PC-9 (cell line): Measurements from ENCODE around the gene SIX4.

Source experiments
- CTCF ChIP-seq: fragments of 200-600 bp; sonication (generic); conservative IDR thresholded peaks from 2 replicates; pipeline ENCODE4 v1.6.1; 2017; ENCODE audit warnings: mixed run types, antibody characterized with exemption, mild to moderate bottlenecking, moderate library complexity
- EZH2 ChIP-seq: fragments of 200-600 bp; sonication (generic); IDR thresholded peaks from 2 replicates; pipeline ENCODE4 v1.8.0; 2017; ENCODE audit warnings: antibody characterized with exemption, low read depth

- TF ChIP-seq CTCF = no peak
- no peak for TF ChIP-seq EZH2
These were observed 19.1 kb downstream of the SIX4 start for GRCh38 chr14:60705100-60705499.
